WERI-Rb-1 (cell line): ENCODE results near the gene ZBTB24.

Experiments used
- DNase-seq: peaks from one replicate; pipeline ENCODE4 v3.0.0-alpha.2; 2020
- H3K27ac ChIP-seq: fragments of 250-450 bp; sonication (Bioruptor Pico); 2 replicates; pipeline ENCODE4 v1.5.1; 2020; ENCODE audit warnings: mild to moderate bottlenecking, moderate library complexity
- H3K27me3 ChIP-seq: fragments of 250-450 bp; sonication (Bioruptor Pico); 2 replicates; pipeline ENCODE4 v1.5.1; 2021; ENCODE audit warnings: mild to moderate bottlenecking, low read depth, moderate library complexity; ENCODE audit not compliant: insufficient read depth, severe bottlenecking
- H3K36me3 ChIP-seq: fragments of 250-450 bp; sonication (Bioruptor Pico); 2 replicates; pipeline ENCODE4 v1.5.1; 2020; ENCODE audit warnings: mild to moderate bottlenecking, moderate library complexity
- H3K4me3 ChIP-seq: 2 replicates; pipeline ENCODE4 v1.5.1; 2011; ENCODE audit warnings: low read depth, mild to moderate bottlenecking, control low read depth, low read length
- H3K9me3 ChIP-seq: fragments of 250-450 bp; sonication (Bioruptor Pico); 2 replicates; pipeline ENCODE4 v1.5.1; 2021; ENCODE audit warnings: mild to moderate bottlenecking, moderate library complexity; ENCODE audit not compliant: severe bottlenecking
- CTCF ChIP-seq: IDR thresholded peaks from 2 replicates; pipeline ENCODE4 v1.5.1; 2011; ENCODE audit warnings: low read depth, mild to moderate bottlenecking, control low read depth, inconsistent platforms, low read length

ZBTB24 gene

DNA sequence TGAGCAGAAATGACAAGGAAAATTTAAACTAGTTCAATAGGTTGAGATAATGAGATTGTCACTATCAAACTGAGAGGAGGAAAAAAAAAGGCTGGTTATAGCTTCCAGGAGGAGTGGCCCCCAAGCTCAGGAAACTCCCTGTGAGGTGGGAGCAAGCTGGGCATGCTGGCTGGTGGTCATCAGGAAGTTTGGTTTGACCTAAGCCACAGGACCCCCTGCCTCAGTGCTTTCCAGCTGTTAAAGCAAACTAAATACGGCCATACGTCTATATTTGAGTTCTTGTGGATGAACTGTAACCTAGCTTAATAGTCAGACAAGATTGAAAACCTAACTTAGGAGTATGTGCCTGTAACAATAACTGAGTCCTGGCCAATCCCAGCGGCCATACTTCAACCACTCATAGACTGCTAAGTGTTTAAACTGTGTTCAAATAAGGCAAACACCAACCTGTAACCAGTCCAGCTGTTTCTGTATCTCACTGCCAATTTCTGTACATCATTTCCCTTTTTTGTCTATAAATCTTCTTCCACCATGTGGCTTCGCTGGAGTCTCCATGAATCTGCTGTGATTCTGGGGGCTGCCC is 24.6 kb upstream of the ZBTB24 start:
- TF ChIP-seq CTCF = no peak
- Histone ChIP-seq H3K36me3 (no peaks in the 10 kb centered on the region), H3K9me3 (no peaks in the 10 kb centered on the region), H3K27ac (no peak overlapping the region), H3K27me3 (no peaks in the 10 kb centered on the region), H3K4me3 (no peak overlapping the region)
- DNase-seq = no peak

- DNase-seq = no peak
- no peak overlapping the region for H3K27ac ChIP-seq
- no peak for TF ChIP-seq CTCF
- no peaks in the 10 kb centered on the region for H3K27me3 ChIP-seq
- no peak overlapping the region for H3K4me3 ChIP-seq
- H3K36me3 ChIP-seq = no peaks in the 10 kb centered on the region
- no peaks in the 10 kb centered on the region for H3K9me3 ChIP-seq
Observed at GRCh38 chr6:109506841-109507240, 23.8 kb upstream of the ZBTB24 start.

DNA sequence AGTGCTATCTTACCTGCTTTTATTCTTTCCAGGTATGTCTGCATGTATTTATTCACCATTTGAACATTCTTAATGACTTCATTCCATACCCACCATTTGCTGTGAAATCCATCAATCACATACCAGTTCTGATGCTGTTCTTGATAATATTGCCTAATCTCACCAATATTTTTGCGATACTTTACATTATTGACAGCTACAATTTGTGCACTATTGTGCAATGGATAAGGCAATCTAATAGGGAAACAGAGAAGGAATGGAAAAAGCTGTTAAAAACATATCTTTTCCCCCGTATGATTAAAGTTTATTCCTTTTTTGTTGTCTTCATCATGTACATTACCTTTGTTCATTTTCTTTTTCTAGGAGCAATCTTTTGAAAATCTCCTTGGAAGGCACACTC is 23.3 kb upstream of the ZBTB24 start:
- no peaks in the 10 kb centered on the region for H3K27me3 ChIP-seq
- H3K4me3 ChIP-seq = no peak overlapping the region
- H3K9me3 ChIP-seq = no peaks in the 10 kb centered on the region
- no peak overlapping the region for H3K27ac ChIP-seq
- no peak for DNase-seq
- no peaks in the 10 kb centered on the region for H3K36me3 ChIP-seq
- TF ChIP-seq CTCF = no peak

DNA sequence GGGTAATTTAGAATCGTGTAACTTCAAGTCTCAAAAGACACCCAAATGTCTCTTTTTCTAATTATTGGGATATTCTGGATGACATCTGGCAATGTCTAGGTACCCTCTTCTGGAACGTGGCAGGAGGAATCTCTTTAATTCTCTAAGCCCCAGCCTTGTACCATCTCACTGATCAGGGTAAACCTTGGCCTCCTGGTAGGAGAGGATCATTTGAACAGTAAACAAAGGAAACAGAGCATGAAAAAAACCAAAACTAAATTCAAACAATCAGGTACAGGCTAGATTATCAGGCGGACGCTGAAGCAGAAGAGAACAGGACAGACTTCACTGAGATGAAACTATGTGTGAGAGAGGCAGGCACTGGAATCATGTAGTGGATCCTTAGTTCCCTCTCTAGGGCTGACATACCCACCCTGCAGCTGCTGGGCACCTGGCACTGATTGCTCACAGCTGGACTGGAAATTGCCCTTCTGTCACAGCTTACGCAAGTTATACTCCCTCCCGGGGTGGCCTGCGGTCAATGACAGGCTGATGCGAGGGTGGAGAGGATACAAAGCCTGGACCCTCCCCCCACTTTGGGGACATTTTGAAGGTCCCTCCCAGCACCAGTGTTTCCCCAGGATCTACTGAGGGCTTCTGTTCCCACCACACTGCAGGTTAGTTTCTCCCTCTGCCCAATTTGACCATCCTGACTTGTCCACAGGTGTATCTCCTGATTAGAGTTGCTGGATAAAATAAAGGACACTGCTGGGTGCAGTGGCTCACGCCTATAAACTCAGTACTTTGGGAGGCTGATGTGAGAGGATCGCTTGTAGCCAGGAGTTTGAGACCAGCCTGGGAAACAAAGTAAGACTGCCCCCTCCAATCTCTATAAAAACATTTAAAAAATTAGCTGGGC is 20.6 kb upstream of the ZBTB24 start:
- Histone ChIP-seq H3K9me3 (no peaks in the 10 kb centered on the region), H3K27ac (no peak overlapping the region), H3K36me3 (no peaks in the 10 kb centered on the region), H3K4me3 (no peak overlapping the region), H3K27me3 (no peaks in the 10 kb centered on the region)
- no peak for DNase-seq
- no peak for TF ChIP-seq CTCF

GRCh38 chr6:109498936-109499335 is 15.9 kb upstream of the ZBTB24 start:
- no peak for TF ChIP-seq CTCF
- H3K9me3 ChIP-seq = no peaks in the 10 kb centered on the region
- no peak for DNase-seq
- H3K27me3 ChIP-seq = no peaks in the 10 kb centered on the region
- H3K4me3 ChIP-seq = no peak overlapping the region
- no peaks in the 10 kb centered on the region for H3K36me3 ChIP-seq
- no peak overlapping the region for H3K27ac ChIP-seq
